Panc1 (cell line): ENCODE measurements around the gene TAF4B.

Experiments used
- POLR2AphosphoS5 ChIP-seq: IDR thresholded peaks from 2 replicates; pipeline ENCODE4 v1.6.1; 2012; ENCODE audit warnings: mild to moderate bottlenecking, low read depth, low read length, moderate library complexity
- SIN3A ChIP-seq: IDR thresholded peaks from 2 replicates; pipeline ENCODE4 v1.6.1; 2012; ENCODE audit warnings: low read depth, mild to moderate bottlenecking, low read length, moderate library complexity, borderline replicate concordance; ENCODE audit not compliant: insufficient read depth
- TCF7L2 ChIP-seq: IDR thresholded peaks from 2 replicates; pipeline ENCODE4 v1.6.1; 2011; ENCODE audit warnings: mild to moderate bottlenecking, low read depth, low read length, inconsistent platforms
- TF ChIP-seq, protein P1 (sequence below): fragments of 450-650 bp; IDR thresholded peaks from 2 replicates; pipeline ENCODE4 v1.5.1; 2017; ENCODE audit warnings: mild to moderate bottlenecking
- TF ChIP-seq, protein P2 (sequence below), 2 experiments: IDR thresholded peaks; 2 replicates each; pipeline ENCODE4 v1.6.1; 2011 to 2012; ENCODE audit warnings: low read depth in 2 of 2, control low read depth in 1 of 2, low read length in 1 of 2, mild to moderate bottlenecking in 1 of 2, moderate library complexity in 1 of 2; ENCODE audit not compliant: insufficient read depth in 1 of 2

DNA sequence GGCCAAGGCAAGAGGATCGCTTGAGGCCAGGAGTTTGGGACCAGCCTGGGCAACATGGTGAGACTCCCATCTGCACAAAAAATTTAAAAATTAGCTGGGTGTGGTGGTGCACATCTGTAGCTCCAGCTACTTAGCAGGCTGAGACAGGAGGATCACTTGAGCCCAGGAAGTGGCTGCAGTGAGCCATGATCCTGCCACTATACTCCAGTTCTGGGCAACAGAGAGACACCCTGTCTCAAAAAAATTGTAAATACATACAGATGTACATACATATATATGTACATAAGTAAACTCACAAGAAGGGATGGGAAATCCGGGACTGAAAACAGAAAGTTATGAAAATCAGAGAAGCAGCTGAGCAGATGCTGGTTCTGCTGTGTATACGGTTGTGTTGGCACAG, 29.6 kb upstream of the TAF4B start:
- TF ChIP-seq, protein P1, sequence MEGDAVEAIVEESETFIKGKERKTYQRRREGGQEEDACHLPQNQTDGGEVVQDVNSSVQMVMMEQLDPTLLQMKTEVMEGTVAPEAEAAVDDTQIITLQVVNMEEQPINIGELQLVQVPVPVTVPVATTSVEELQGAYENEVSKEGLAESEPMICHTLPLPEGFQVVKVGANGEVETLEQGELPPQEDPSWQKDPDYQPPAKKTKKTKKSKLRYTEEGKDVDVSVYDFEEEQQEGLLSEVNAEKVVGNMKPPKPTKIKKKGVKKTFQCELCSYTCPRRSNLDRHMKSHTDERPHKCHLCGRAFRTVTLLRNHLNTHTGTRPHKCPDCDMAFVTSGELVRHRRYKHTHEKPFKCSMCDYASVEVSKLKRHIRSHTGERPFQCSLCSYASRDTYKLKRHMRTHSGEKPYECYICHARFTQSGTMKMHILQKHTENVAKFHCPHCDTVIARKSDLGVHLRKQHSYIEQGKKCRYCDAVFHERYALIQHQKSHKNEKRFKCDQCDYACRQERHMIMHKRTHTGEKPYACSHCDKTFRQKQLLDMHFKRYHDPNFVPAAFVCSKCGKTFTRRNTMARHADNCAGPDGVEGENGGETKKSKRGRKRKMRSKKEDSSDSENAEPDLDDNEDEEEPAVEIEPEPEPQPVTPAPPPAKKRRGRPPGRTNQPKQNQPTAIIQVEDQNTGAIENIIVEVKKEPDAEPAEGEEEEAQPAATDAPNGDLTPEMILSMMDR = no peak
- TF ChIP-seq POLR2AphosphoS5 = no peak
- TF ChIP-seq, protein P2, sequence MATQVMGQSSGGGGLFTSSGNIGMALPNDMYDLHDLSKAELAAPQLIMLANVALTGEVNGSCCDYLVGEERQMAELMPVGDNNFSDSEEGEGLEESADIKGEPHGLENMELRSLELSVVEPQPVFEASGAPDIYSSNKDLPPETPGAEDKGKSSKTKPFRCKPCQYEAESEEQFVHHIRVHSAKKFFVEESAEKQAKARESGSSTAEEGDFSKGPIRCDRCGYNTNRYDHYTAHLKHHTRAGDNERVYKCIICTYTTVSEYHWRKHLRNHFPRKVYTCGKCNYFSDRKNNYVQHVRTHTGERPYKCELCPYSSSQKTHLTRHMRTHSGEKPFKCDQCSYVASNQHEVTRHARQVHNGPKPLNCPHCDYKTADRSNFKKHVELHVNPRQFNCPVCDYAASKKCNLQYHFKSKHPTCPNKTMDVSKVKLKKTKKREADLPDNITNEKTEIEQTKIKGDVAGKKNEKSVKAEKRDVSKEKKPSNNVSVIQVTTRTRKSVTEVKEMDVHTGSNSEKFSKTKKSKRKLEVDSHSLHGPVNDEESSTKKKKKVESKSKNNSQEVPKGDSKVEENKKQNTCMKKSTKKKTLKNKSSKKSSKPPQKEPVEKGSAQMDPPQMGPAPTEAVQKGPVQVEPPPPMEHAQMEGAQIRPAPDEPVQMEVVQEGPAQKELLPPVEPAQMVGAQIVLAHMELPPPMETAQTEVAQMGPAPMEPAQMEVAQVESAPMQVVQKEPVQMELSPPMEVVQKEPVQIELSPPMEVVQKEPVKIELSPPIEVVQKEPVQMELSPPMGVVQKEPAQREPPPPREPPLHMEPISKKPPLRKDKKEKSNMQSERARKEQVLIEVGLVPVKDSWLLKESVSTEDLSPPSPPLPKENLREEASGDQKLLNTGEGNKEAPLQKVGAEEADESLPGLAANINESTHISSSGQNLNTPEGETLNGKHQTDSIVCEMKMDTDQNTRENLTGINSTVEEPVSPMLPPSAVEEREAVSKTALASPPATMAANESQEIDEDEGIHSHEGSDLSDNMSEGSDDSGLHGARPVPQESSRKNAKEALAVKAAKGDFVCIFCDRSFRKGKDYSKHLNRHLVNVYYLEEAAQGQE (IDR thresholded peaks at IDR 0.05; ENCODE audit: insufficient read depth in 1 of 2, low read depth in 2 of 2, low read length in 1 of 2) = no peak
- TF ChIP-seq SIN3A = no peak
- TF ChIP-seq TCF7L2 = no peak
